Fibroblast of skin of left quadriceps (primary cell): Measurements from ENCODE around the gene PIEZO2.

ENCODE experiments used
- DNase-seq, 2 experiments: peaks; one replicate each; pipeline ENCODE4 v3.0.0-alpha.2; 2013; ENCODE audit warnings: low read depth in 2 of 2

PIEZO2 gene

GRCh38 chr18:10895976-10896375 is 253.4 kb downstream of the PIEZO2 start:
- no peak for DNase-seq

- no peak for DNase-seq
These were observed 254.9 kb downstream of the PIEZO2 start for GRCh38 chr18:10894501-10894900.

GRCh38 chr18:10893761-10894160 is 255.6 kb downstream of the PIEZO2 start:
- DNase-seq, result no peak

GRCh38 chr18:10893196-10893595 is 256.2 kb downstream of the PIEZO2 start:
- DNase-seq, result no peak

GRCh38 chr18:10892786-10893185 is 256.6 kb downstream of the PIEZO2 start:
- DNase-seq, result peak; percentile 47 to 56

GRCh38 chr18:10890022-10890421 is 259.3 kb downstream of the PIEZO2 start:
- DNase-seq, result no peak

GRCh38 chr18:10878703-10879102 is 270.7 kb downstream of the PIEZO2 start:
- no peak for DNase-seq

- DNase-seq, result no peak
These were observed 271.4 kb downstream of the PIEZO2 start for GRCh38 chr18:10877987-10878386.

- no peak for DNase-seq
These were observed 273.6 kb downstream of the PIEZO2 start for GRCh38 chr18:10875811-10876210.

GRCh38 chr18:10872304-10872703 is 277.1 kb downstream of the PIEZO2 start:
- no peak for DNase-seq

GRCh38 chr18:10864722-10865121 is 284.6 kb downstream of the PIEZO2 start:
- DNase-seq, result no peak

GRCh38 chr18:10863026-10863425 is 286.3 kb downstream of the PIEZO2 start:
- no peak for DNase-seq

- no peak for DNase-seq
These were observed 288.4 kb downstream of the PIEZO2 start for GRCh38 chr18:10860928-10861327.

GRCh38 chr18:10860382-10860781 is 289.0 kb downstream of the PIEZO2 start:
- no peak for DNase-seq

- no peak for DNase-seq
These were observed 290.9 kb downstream of the PIEZO2 start for GRCh38 chr18:10858477-10858876.

GRCh38 chr18:10856132-10856531 is 293.2 kb downstream of the PIEZO2 start:
- no peak for DNase-seq

GRCh38 chr18:10852385-10853303 is 296.7 kb downstream of the PIEZO2 start:
- DNase-seq, result no peak

- peak; percentile 45 to 49 for DNase-seq
These were observed 297.5 kb downstream of the PIEZO2 start for GRCh38 chr18:10851824-10852319.

- DNase-seq, result no peak
These were observed 298.5 kb downstream of the PIEZO2 start for GRCh38 chr18:10850840-10851239.

- no peak for DNase-seq
These were observed 299.2 kb downstream of the PIEZO2 start for GRCh38 chr18:10850216-10850615.

- DNase-seq, result no peak
These were observed 301.5 kb downstream of the PIEZO2 start for GRCh38 chr18:10847907-10848306.

- no peak for DNase-seq
These were observed 302.0 kb downstream of the PIEZO2 start for GRCh38 chr18:10847408-10847790.

- no peak for DNase-seq
These were observed 302.5 kb downstream of the PIEZO2 start for GRCh38 chr18:10846657-10847407.
